ENCODE measurements around the gene GIPC3. TPM values are rescaled to one million over a fixed set of nuclear protein-coding genes. Genes with fewer than 3 reads are reported as not detected.

Gene GIPC3
- total and polyA plus RNA-seq, 4 donors = 0.23 to 0.95 (median 0.25) TPM

DNA sequence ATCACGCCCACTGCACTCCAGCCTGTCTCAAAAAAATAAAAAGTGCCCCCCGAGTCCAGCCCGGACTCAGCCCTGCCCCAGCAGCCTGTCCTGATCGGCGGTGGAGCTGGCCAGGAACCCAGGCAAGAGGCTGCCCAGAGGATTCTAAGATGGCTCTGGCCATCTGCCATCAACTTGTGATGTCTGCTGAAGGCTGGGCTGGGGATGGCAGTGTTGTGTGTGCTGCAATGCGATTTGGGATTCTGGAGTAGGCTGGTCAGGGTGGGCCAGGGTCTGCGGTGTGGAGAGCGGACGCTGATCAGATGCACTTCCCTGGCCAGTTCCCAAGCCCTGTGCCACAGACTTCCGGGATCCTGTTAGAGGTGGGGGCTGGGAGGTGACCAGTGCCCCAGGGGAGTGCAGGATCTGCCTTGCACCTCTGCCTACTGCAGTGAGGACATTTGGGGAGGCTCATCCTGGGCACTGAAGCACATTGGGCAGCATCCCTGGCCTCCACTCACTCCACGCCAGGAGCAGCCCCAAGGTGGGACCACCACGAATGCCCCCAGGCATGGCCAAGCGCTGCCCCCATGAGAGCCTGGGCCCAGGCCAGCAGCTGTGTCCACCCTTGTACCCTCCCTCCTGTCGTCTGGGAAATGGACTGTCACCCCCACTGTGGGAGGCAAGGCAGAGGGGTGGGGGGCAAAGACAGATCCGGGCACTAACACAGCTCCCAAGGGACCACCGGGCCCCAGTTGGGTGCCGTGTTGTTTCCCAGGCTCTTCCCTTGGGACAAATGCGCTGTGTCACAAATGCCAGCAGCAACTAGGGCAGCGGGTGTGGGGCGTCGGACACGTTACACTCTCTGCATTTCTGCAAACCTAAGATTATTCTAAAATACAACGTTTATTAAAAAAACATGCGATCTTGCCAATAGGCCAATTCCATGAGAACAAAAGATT lies 24.8 kb downstream of the GIPC3 start:
- 77% methylated on average over 24 of the region's 24 CpGs for WGBS
- peaks cover 4 to 18% (median 7%) of the 10 kb centered on the region in 4 donors for H3K36me3 ChIP-seq (ENCODE audit: control insufficient read depth in 4 of 4, insufficient read depth in 3 of 4, low read depth in 1 of 4, low read length in 3 of 4)
- H3K9me3 ChIP-seq (ENCODE audit: control insufficient read depth in 4 of 4, low read length in 3 of 4) = no peaks in the 10 kb centered on the region
- peak overlapping the region; percentile 25 to 73 for H3K27ac ChIP-seq (ENCODE audit: low read depth in 1 of 2, low read length in 2 of 2)
- TF ChIP-seq, protein P1, sequence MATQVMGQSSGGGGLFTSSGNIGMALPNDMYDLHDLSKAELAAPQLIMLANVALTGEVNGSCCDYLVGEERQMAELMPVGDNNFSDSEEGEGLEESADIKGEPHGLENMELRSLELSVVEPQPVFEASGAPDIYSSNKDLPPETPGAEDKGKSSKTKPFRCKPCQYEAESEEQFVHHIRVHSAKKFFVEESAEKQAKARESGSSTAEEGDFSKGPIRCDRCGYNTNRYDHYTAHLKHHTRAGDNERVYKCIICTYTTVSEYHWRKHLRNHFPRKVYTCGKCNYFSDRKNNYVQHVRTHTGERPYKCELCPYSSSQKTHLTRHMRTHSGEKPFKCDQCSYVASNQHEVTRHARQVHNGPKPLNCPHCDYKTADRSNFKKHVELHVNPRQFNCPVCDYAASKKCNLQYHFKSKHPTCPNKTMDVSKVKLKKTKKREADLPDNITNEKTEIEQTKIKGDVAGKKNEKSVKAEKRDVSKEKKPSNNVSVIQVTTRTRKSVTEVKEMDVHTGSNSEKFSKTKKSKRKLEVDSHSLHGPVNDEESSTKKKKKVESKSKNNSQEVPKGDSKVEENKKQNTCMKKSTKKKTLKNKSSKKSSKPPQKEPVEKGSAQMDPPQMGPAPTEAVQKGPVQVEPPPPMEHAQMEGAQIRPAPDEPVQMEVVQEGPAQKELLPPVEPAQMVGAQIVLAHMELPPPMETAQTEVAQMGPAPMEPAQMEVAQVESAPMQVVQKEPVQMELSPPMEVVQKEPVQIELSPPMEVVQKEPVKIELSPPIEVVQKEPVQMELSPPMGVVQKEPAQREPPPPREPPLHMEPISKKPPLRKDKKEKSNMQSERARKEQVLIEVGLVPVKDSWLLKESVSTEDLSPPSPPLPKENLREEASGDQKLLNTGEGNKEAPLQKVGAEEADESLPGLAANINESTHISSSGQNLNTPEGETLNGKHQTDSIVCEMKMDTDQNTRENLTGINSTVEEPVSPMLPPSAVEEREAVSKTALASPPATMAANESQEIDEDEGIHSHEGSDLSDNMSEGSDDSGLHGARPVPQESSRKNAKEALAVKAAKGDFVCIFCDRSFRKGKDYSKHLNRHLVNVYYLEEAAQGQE (IDR thresholded peaks at IDR 0.05) = no peak
- TF ChIP-seq EGR1 (IDR thresholded peaks at IDR 0.05; ENCODE audit: low read depth in 2 of 2) (no peak), YY1 (IDR thresholded peaks at IDR 0.05) (no peak), FOXA1 (IDR thresholded peaks at IDR 0.05) (no peak), GABPA (IDR thresholded peaks at IDR 0.05 in 1 of 2, conservative IDR thresholded peaks at IDR 0.05 in 1 of 2) (no peak), TAF1 (conservative IDR thresholded peaks at IDR 0.05) (no peak), HNF4G (IDR thresholded peaks at IDR 0.05) (no peak), FOXA2 (IDR thresholded peaks at IDR 0.05) (no peak), RAD21 (IDR thresholded peaks at IDR 0.05) (no peak), JUND (IDR thresholded peaks at IDR 0.05) (no peak), SP1 (IDR thresholded peaks at IDR 0.05) (no peak)
- TF ChIP-seq, protein P2, sequence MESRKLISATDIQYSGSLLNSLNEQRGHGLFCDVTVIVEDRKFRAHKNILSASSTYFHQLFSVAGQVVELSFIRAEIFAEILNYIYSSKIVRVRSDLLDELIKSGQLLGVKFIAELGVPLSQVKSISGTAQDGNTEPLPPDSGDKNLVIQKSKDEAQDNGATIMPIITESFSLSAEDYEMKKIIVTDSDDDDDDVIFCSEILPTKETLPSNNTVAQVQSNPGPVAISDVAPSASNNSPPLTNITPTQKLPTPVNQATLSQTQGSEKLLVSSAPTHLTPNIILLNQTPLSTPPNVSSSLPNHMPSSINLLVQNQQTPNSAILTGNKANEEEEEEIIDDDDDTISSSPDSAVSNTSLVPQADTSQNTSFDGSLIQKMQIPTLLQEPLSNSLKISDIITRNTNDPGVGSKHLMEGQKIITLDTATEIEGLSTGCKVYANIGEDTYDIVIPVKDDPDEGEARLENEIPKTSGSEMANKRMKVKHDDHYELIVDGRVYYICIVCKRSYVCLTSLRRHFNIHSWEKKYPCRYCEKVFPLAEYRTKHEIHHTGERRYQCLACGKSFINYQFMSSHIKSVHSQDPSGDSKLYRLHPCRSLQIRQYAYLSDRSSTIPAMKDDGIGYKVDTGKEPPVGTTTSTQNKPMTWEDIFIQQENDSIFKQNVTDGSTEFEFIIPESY (IDR thresholded peaks at IDR 0.05) = no peak
- TF ChIP-seq, protein P3, sequence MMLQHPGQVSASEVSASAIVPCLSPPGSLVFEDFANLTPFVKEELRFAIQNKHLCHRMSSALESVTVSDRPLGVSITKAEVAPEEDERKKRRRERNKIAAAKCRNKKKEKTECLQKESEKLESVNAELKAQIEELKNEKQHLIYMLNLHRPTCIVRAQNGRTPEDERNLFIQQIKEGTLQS (IDR thresholded peaks at IDR 0.05) = no peak
- TF ChIP-seq, protein P4, sequence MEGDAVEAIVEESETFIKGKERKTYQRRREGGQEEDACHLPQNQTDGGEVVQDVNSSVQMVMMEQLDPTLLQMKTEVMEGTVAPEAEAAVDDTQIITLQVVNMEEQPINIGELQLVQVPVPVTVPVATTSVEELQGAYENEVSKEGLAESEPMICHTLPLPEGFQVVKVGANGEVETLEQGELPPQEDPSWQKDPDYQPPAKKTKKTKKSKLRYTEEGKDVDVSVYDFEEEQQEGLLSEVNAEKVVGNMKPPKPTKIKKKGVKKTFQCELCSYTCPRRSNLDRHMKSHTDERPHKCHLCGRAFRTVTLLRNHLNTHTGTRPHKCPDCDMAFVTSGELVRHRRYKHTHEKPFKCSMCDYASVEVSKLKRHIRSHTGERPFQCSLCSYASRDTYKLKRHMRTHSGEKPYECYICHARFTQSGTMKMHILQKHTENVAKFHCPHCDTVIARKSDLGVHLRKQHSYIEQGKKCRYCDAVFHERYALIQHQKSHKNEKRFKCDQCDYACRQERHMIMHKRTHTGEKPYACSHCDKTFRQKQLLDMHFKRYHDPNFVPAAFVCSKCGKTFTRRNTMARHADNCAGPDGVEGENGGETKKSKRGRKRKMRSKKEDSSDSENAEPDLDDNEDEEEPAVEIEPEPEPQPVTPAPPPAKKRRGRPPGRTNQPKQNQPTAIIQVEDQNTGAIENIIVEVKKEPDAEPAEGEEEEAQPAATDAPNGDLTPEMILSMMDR (IDR thresholded peaks at IDR 0.05; ENCODE audit: low read depth, low read length, missing input control) = no peak
- TF ChIP-seq, protein P5, sequence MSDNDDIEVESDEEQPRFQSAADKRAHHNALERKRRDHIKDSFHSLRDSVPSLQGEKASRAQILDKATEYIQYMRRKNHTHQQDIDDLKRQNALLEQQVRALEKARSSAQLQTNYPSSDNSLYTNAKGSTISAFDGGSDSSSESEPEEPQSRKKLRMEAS (IDR thresholded peaks at IDR 0.05) = no peak
- H3K9ac ChIP-seq (ENCODE audit: low read depth in 1 of 2, low read length in 2 of 2) = no peak overlapping the region
- H3K27me3 ChIP-seq (ENCODE audit: control insufficient read depth in 4 of 4, insufficient read depth in 4 of 4, low read length in 3 of 4) = no peaks in the 10 kb centered on the region
- no peak for DNase-seq (ENCODE audit: low spot score)
- H3K4me3 ChIP-seq (ENCODE audit: low read depth in 1 of 3, low read length in 3 of 3) = no peak overlapping the region
- H3K4me1 ChIP-seq (ENCODE audit: control insufficient read depth in 4 of 4, insufficient read depth in 4 of 4, low read length in 3 of 4) = peaks cover 0 to 8% (median 4%) of the 10 kb centered on the region in 4 donors
